Astrocyte of the spinal cord (primary cell): ENCODE measurements around the gene STK32B.
"Not testable (repeated sequence)": the region's sequence is repeated elsewhere in the genome, so short reads cannot be mapped to it uniquely, and the experiment has no call there.

ENCODE experiments used
- DNase-seq: peaks from one replicate; pipeline ENCODE4 v3.0.0; 2011; ENCODE audit warnings: low read depth, low spot score
- H3K4me3 ChIP-seq: 2 replicates; pipeline ENCODE4 v1.5.1; 2011; ENCODE audit warnings: low read depth, mild to moderate bottlenecking, low read length, moderate library complexity
- in situ Hi-C: cut with HindIII; loops from 2 replicates; pipeline ENCODE4 v1.10.0; 2017; ENCODE audit warnings: low sequenced_read_pairs
- TF ChIP-seq, protein P1 (sequence below): IDR thresholded peaks from 2 replicates; pipeline ENCODE4 v1.5.1; 2012; ENCODE audit warnings: low read depth, mild to moderate bottlenecking, low read length, inconsistent platforms

STK32B gene

DNA sequence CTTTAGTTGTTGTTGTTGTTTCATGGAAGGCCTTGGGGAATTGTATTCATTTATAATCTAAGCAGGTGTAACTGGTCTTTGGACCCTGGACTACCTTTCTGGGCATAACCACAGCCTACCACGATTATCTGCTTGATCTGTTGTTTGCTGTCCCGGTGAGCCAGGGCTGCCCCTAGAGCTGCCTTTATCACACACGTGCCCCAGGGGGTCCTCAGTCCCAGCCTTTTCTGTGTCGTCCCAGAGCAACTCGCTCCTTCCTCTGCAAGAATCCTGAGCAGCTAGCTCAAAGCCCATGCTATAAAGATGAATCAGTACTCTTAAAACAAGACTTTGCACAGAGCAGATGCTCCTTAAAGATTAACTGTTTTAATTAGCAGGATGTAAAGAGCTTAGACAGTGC lies 383.9 kb downstream of the STK32B start:
- TF ChIP-seq, protein P1, sequence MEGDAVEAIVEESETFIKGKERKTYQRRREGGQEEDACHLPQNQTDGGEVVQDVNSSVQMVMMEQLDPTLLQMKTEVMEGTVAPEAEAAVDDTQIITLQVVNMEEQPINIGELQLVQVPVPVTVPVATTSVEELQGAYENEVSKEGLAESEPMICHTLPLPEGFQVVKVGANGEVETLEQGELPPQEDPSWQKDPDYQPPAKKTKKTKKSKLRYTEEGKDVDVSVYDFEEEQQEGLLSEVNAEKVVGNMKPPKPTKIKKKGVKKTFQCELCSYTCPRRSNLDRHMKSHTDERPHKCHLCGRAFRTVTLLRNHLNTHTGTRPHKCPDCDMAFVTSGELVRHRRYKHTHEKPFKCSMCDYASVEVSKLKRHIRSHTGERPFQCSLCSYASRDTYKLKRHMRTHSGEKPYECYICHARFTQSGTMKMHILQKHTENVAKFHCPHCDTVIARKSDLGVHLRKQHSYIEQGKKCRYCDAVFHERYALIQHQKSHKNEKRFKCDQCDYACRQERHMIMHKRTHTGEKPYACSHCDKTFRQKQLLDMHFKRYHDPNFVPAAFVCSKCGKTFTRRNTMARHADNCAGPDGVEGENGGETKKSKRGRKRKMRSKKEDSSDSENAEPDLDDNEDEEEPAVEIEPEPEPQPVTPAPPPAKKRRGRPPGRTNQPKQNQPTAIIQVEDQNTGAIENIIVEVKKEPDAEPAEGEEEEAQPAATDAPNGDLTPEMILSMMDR: no peak
- no peak for DNase-seq
- in situ Hi-C loops: no loop called here
- no peak overlapping the region for H3K4me3 ChIP-seq

DNA sequence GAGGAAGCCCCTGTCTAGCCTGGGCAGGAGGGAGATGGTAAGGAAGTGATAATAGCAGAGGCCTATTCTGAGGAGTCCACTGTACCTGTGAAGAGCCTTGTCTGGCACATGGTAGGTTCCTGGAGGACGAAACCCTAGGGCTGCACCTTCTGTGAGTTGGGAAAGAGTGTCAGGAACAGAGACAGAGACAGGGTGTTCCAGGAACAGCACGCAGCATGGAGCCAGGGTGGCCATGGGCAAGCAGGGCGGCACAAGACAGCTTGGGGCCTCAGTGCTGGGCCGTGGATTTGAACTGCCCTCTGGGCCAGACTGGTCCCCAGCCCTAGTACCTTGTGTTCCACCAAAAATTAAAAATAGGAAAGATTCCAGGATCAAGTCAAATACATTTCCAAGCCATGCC lies 384.5 kb downstream of the STK32B start:
- H3K4me3 ChIP-seq: no peak overlapping the region
- DNase-seq: no peak
- in situ Hi-C loops: no loop called here
- TF ChIP-seq, protein P1: no peak

DNA sequence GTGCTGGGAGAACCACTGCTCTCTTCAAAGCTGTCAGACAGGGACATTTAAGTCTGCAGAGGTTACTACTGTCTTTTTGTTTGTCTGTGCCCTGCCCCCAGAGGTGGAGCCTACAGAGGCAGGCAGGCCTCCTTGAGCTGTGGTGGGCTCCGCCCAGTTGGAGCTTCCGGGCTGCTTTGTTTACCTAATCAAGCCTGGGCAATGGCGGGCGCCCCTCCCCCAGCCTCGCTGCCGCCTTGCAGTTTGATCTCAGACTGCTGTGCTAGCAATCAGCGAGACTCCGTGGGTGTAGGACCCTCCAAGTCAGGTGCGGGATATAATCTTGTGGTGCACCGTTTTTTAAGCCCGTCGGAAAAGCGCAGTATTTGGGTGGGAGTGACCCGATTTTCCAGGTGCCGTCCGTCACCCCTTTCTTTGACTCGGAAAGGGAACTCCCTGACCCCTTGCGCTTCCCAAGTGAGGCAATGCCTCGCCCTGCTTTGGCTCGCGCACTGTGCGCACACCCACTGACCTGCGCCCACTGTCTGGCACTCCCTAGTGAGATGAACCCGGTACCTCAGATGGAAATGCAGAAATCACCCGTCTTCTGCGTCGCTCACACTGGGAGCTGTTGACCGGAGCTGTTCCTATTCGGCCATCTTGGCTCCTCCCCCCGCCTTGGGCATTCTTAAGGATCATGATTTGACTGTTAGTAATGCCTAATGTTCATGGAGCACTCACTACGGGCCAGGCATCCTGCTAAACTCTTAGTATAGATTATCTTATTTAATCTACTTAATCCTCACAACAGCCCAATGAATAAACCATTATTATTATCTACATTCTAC lies 392.9 kb downstream of the STK32B start:
- DNase-seq, H3K4me3 ChIP-seq, in situ Hi-C loops: not testable (repeated sequence)

DNA sequence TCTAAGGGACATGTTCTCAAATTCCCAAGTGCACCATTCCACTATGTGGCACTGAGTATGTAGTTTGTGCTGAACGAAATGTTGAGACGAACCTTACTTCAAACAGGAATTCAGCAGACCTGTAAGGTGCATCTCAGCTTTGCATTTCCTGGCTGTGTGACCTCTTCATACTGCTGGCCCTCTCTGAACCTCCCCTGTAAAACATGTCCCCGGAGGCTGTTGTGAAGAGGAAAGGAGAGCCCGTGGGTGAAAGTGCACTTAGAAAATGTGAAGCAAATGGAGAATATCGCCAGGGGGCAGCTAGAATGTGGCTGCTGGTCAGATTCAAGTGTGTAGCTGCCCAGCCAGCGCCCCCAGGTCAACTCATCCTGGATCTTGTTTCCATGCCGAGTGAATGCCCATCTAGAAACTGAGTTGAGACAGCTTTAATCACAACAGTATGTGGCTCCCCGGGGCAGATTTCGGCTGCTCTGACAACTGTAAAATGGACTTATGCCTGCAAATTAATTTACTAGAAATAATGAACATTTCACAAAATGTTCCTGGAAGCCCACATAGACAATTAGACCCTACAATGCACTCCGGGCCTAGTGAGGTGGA lies 393.7 kb downstream of the STK32B start:
- no peak overlapping the region for H3K4me3 ChIP-seq
- TF ChIP-seq, protein P1: no peak
- in situ Hi-C loops: no loop called here
- no peak for DNase-seq

DNA sequence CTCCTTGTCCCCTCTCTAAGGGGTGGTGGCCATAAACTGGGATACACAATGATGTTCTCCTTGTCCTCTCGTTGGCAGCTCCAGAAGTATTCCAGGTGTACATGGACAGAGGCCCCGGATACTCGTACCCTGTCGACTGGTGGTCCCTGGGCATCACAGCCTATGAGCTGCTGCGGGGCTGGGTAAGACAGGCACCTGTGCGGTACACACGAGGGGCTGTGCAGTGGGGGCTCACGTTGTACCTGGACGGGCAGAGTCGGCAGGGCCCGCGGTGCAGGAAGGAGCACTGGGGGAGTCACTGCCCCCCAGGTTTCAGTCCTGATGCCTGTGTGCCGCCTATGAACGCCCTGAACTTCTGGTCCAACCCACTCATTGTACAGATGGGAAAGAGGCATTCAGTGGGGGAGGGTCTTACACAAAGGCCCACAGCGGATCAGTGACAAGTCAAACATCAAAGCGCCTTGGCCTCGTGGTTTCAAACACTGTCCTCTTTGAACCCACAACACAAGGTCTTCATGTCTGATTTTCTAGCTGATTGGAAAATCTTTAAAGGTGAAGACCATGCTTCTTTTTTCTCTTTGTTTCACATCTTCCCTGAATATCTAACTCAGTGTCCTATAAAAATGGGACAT lies 395.4 kb downstream of the STK32B start:
- in situ Hi-C loops: no loop called here
- DNase-seq: no peak
- TF ChIP-seq, protein P1: no peak
- no peak overlapping the region for H3K4me3 ChIP-seq

DNA sequence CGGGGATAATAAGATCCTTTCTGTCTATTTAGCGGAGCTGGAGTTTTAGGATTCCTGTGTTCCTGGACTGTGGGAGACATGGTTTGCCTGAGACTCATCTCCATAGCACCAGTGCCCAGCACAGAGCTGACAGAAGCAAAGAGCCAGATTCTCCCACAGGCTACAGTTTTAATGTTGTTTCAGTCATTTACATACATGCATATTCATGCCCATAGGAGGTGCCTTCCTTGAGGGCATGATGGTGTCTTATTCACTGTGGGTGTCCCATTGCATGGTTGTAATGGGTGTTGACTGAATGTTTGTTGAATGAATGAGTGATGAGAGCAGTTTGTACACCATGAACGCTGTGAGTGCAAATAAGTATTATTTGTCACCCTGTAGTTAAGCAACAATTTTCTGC lies 396.5 kb downstream of the STK32B start:
- in situ Hi-C loops: no loop called here
- TF ChIP-seq, protein P1: no peak
- DNase-seq: no peak
- H3K4me3 ChIP-seq: no peak overlapping the region

DNA sequence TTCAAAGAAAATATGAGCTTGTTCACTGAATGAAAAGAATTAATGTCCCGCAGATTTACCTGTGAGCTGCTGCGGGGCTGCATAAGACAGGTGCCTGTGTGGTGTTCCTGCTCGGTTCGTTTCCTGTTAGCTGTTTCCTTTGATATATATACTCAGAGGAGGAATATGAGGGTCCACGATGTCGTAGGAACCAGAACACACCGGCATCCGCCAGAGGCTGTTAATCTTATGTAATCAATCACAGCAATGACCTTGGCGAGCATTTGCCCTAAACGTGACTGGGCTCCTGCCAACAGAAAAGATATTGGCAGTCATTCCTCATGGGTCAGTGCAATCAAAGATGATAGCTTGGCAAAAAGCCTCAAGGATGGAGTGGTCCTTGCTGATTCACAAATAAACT lies 396.9 kb downstream of the STK32B start:
- TF ChIP-seq, protein P1: no peak
- H3K4me3 ChIP-seq: no peak overlapping the region
- no peak for DNase-seq
- in situ Hi-C loops: no loop called here
